PC-3 (cell line): Measurements from ENCODE around the gene PLCL1.

Experiments used
- CTCF ChIP-seq: fragments of 300-600 bp; sonication (generic); conservative IDR thresholded peaks from 2 replicates; pipeline ENCODE4 v1.5.1; 2017; ENCODE audit warnings: antibody characterized with exemption, low read depth, mild to moderate bottlenecking, low read length
- EZH2phosphoT487 ChIP-seq: fragments of 300-600 bp; sonication (generic); IDR thresholded peaks from 2 replicates; pipeline ENCODE4 v1.6.1; 2018; ENCODE audit warnings: mild to moderate bottlenecking, antibody characterized with exemption, low read length, borderline replicate concordance

- no peak for TF ChIP-seq EZH2phosphoT487
- no peak for TF ChIP-seq CTCF
Observed at GRCh38 chr2:198144660-198145059, 340.3 kb downstream of the PLCL1 start.
